Measurements from ENCODE around the gene NUTM2D.
"Not testable (repeated sequence)": the region's sequence is repeated elsewhere in the genome, so short reads cannot be mapped to it uniquely, and the experiment has no call there.

- not testable (repeated sequence) for TF ChIP-seq CTCF, POLR2A (IDR thresholded peaks at IDR 0.05)
These were observed 36.0 kb upstream of the NUTM2D start for GRCh38 chr10:87321505-87321904.

Data from body of pancreas (tissue), 4 donors.